ENCODE data around the gene PLD4. TPM values are rescaled to one million over a fixed set of nuclear protein-coding genes. Genes with fewer than 3 reads are reported as not detected.
A peak's percentile ranks its signal among the peaks of the same experiment; 100 is the strongest.

Gene PLD4
- polyA plus RNA-seq, 2 donors = 0.53 to 0.65 TPM

DNA sequence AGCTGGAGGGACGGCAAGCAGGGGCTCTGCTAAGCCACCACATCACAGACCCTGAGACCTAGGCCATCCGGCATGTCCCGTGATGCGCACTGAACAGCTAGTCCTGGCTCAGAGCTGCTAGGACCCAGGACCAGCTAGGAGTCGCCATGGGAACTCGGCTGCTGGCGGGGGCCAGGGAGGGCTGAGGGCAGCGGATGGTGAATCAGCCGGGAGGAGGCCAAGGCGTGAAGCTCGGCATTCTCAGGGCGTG is 48.4 kb downstream of the PLD4 start:
- Histone ChIP-seq H3K27ac (ENCODE audit: low read depth in 2 of 2, low read length in 1 of 2) (peak overlapping the region; percentile 98 to 99), H3K27me3 (ENCODE audit: control insufficient read depth in 1 of 2, insufficient read depth in 2 of 2, low read length in 2 of 2) (no peaks in the 10 kb centered on the region), H3K4me1 (ENCODE audit: control insufficient read depth in 2 of 2, insufficient read depth in 2 of 2, low read length in 1 of 2) (peaks cover 16 to 66% of the 10 kb centered on the region in 2 donors), H3K36me3 (ENCODE audit: control insufficient read depth in 2 of 2, insufficient read depth in 2 of 2, low read length in 1 of 2) (no peaks in the 10 kb centered on the region), H3K9me3 (ENCODE audit: control insufficient read depth in 2 of 2, insufficient read depth in 1 of 2, low read depth in 1 of 2, low read length in 1 of 2) (no peaks in the 10 kb centered on the region), H3K4me3 (ENCODE audit: low read depth in 1 of 2, low read length in 2 of 2) (no peak overlapping the region)
- WGBS, 2 donors = 24 to 38% methylated on average over 12 of the region's 12 CpGs

DNA sequence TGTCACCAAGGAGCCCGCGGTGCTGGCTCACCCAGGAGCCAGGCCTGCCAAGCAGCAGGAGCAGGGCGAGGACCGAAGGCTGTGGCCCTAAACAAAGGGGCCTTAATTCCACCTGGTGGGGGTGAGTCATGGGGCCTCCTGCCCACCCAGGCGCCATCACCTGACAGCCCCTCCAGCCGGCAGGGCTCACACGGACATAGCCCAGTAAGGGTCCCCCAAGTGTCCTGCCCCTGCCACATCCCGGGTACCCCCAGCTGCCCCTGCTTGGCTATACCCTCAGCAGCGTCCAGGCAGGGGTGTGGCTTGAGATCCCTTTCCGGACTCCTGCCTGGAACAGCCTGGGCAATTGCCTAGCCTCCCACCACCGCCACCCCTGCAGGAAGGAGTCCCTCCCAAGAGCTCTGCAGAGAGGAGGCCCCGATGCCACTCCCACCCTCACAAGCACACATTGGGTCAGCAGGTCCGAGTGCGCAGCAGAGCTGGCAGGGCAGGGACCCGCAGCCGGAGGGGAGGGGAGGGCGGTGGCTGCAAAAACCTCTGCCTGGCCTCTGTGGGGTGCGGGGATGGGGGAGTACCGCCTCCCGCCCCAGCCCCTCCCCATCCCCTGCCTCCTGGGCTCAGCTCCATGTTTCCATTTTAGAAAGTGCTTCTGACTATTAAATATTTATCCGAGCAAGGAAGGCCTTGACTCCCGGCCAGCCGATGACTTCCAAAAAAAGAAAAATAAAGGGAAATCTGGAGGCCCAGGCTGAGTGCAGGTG is 48.9 kb downstream of the PLD4 start:
- no peaks in the 10 kb centered on the region for H3K36me3 ChIP-seq (ENCODE audit: control insufficient read depth in 2 of 2, insufficient read depth in 2 of 2, low read length in 1 of 2)
- no peaks in the 10 kb centered on the region for H3K9me3 ChIP-seq (ENCODE audit: control insufficient read depth in 2 of 2, insufficient read depth in 1 of 2, low read depth in 1 of 2, low read length in 1 of 2)
- peak overlapping the region; percentile 98 to 99 for H3K27ac ChIP-seq (ENCODE audit: low read depth in 2 of 2, low read length in 1 of 2)
- no peaks in the 10 kb centered on the region for H3K27me3 ChIP-seq (ENCODE audit: control insufficient read depth in 1 of 2, insufficient read depth in 2 of 2, low read length in 2 of 2)
- peaks cover 16 to 62% of the 10 kb centered on the region in 2 donors for H3K4me1 ChIP-seq (ENCODE audit: control insufficient read depth in 2 of 2, insufficient read depth in 2 of 2, low read length in 1 of 2)
- WGBS, 2 donors = 18 to 23% methylated on average over 22 to 23 of the region's 23 CpGs
- no peak overlapping the region for H3K4me3 ChIP-seq (ENCODE audit: low read depth in 1 of 2, low read length in 2 of 2)

- Histone ChIP-seq H3K36me3 (ENCODE audit: control insufficient read depth in 2 of 2, insufficient read depth in 2 of 2, low read length in 1 of 2) (no peaks in the 10 kb centered on the region), H3K4me1 (ENCODE audit: control insufficient read depth in 2 of 2, insufficient read depth in 2 of 2, low read length in 1 of 2) (peaks cover 16 to 62% of the 10 kb centered on the region in 2 donors), H3K27me3 (ENCODE audit: control insufficient read depth in 1 of 2, insufficient read depth in 2 of 2, low read length in 2 of 2) (no peaks in the 10 kb centered on the region), H3K27ac (ENCODE audit: low read depth in 2 of 2, low read length in 1 of 2) (peak overlapping the region; percentile 98 to 99), H3K9me3 (ENCODE audit: control insufficient read depth in 2 of 2, insufficient read depth in 1 of 2, low read depth in 1 of 2, low read length in 1 of 2) (no peaks in the 10 kb centered on the region), H3K4me3 (ENCODE audit: low read depth in 1 of 2, low read length in 2 of 2) (no peak overlapping the region)
- WGBS, 2 donors = 39 to 49% methylated on average over 13 of the region's 13 CpGs
Observed at GRCh38 chr14:104974146-104974541, 49.5 kb downstream of the PLD4 start.

GRCh38 chr14:104974665-104975390 is 50.1 kb downstream of the PLD4 start:
- Histone ChIP-seq H3K9me3 (ENCODE audit: control insufficient read depth in 2 of 2, insufficient read depth in 1 of 2, low read depth in 1 of 2, low read length in 1 of 2) (no peaks in the 10 kb centered on the region), H3K27ac (ENCODE audit: low read depth in 2 of 2, low read length in 1 of 2) (peak overlapping the region; percentile 98 to 99), H3K4me3 (ENCODE audit: low read depth in 1 of 2, low read length in 2 of 2) (no peak overlapping the region), H3K4me1 (ENCODE audit: control insufficient read depth in 2 of 2, insufficient read depth in 2 of 2, low read length in 1 of 2) (peaks cover 14 to 62% of the 10 kb centered on the region in 2 donors), H3K36me3 (ENCODE audit: control insufficient read depth in 2 of 2, insufficient read depth in 2 of 2, low read length in 1 of 2) (no peaks in the 10 kb centered on the region), H3K27me3 (ENCODE audit: control insufficient read depth in 1 of 2, insufficient read depth in 2 of 2, low read length in 2 of 2) (no peaks in the 10 kb centered on the region)
- WGBS, 2 donors = 91% methylated on average over 14 of the region's 14 CpGs

GRCh38 chr14:104975481-104976197 is 51.0 kb downstream of the PLD4 start:
- 56 to 64% methylated on average over 21 of the region's 21 CpGs for WGBS, 2 donors
- Histone ChIP-seq H3K9me3 (ENCODE audit: control insufficient read depth in 2 of 2, insufficient read depth in 1 of 2, low read depth in 1 of 2, low read length in 1 of 2) (no peaks in the 10 kb centered on the region), H3K36me3 (ENCODE audit: control insufficient read depth in 2 of 2, insufficient read depth in 2 of 2, low read length in 1 of 2) (no peaks in the 10 kb centered on the region), H3K27me3 (ENCODE audit: control insufficient read depth in 1 of 2, insufficient read depth in 2 of 2, low read length in 2 of 2) (no peaks in the 10 kb centered on the region), H3K27ac (ENCODE audit: low read depth in 2 of 2, low read length in 1 of 2) (peak overlapping the region in 1 of 2 donors; percentile 99), H3K4me1 (ENCODE audit: control insufficient read depth in 2 of 2, insufficient read depth in 2 of 2, low read length in 1 of 2) (peaks cover 14 to 56% of the 10 kb centered on the region in 2 donors), H3K4me3 (ENCODE audit: low read depth in 1 of 2, low read length in 2 of 2) (no peak overlapping the region)

DNA sequence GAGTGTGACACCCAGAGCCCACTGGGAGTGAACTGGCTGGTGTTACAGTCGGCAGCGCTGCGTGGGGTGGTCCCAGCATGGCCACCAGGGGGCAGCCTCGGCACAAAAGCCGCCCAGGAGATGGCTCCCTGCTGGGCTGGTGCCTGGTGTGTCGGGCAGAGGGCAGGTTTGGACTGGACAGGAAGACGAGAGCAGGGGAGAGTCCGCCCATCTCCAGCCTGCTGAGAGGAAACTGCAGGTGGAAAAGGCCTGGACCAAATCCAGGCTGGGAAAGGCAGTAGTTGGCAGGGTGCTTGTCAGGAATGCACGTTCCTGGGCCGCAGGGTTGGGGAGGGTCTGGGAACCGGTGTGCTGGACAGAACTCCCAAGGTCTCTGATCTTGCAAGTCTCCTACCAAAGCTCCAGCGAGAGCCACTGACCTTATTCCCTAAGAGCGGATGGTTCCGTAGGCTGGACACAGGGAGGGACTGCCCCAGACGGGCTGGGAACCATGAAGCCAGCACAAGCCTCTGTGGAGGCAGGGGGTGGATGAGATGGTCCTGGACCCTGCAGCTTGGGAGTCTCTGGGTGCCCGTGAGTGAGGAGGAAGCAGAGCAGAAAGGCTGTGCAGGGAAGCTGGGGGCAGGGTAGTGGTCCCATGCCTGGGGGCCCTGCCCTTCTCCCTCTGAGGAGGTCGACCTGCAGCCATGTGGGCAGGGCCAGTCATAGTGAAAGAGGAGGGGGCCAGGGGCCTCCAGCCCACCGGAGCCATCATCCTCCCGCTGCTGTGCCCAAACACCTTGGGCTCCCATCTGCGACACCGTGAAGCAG is 51.7 kb downstream of the PLD4 start:
- peak overlapping the region; percentile 3 to 56 for H3K27ac ChIP-seq (ENCODE audit: low read depth in 2 of 2, low read length in 1 of 2)

GRCh38 chr14:104977008-104977680 is 52.5 kb downstream of the PLD4 start:
- WGBS, 2 donors = 45 to 54% methylated on average over 10 to 11 of the region's 11 CpGs
- Histone ChIP-seq H3K4me3 (ENCODE audit: low read depth in 1 of 2, low read length in 2 of 2) (peak overlapping the region; percentile 46 to 61), H3K27ac (ENCODE audit: low read depth in 2 of 2, low read length in 1 of 2) (peak overlapping the region in 1 of 2 donors; percentile 73)

More for the DNA sequence above, 51.7 kb downstream of the PLD4 start:
- Histone ChIP-seq H3K27me3 (ENCODE audit: control insufficient read depth in 1 of 2, insufficient read depth in 2 of 2, low read length in 2 of 2) (no peaks in the 10 kb centered on the region), H3K9me3 (ENCODE audit: control insufficient read depth in 2 of 2, insufficient read depth in 1 of 2, low read depth in 1 of 2, low read length in 1 of 2) (no peaks in the 10 kb centered on the region), H3K36me3 (ENCODE audit: control insufficient read depth in 2 of 2, insufficient read depth in 2 of 2, low read length in 1 of 2) (no peaks in the 10 kb centered on the region), H3K4me3 (ENCODE audit: low read depth in 1 of 2, low read length in 2 of 2) (no peak overlapping the region), H3K4me1 (ENCODE audit: control insufficient read depth in 2 of 2, insufficient read depth in 2 of 2, low read length in 1 of 2) (peaks cover 14 to 50% of the 10 kb centered on the region in 2 donors)
- 30 to 34% methylated on average over 21 of the region's 21 CpGs for WGBS, 2 donors

GRCh38 chr14:104977681-104978653 is 53.3 kb downstream of the PLD4 start, which contains the start of gene AHNAK2:
Gene AHNAK2 (minus strand): TSS chr14:104978374. CDS start chr14:104978237, 137 bp downstream.
- peak within 1 kb of the TSS in 1 of 2 donors; percentile 73 for H3K27ac ChIP-seq (ENCODE audit: low read depth in 2 of 2, low read length in 1 of 2)
- H3K9me3 ChIP-seq (ENCODE audit: control insufficient read depth in 2 of 2, insufficient read depth in 1 of 2, low read depth in 1 of 2, low read length in 1 of 2) = no peaks in the 10 kb centered on the region
- H3K4me3 ChIP-seq (ENCODE audit: low read depth in 1 of 2, low read length in 2 of 2) = peak within 1 kb of the TSS; percentile 46 to 61
- 3 to 7% methylated on average over 49 to 111 of the region's 111 CpGs for WGBS, 2 donors
- no peaks in the 10 kb centered on the region for H3K36me3 ChIP-seq (ENCODE audit: control insufficient read depth in 2 of 2, insufficient read depth in 2 of 2, low read length in 1 of 2)
- H3K4me1 ChIP-seq (ENCODE audit: control insufficient read depth in 2 of 2, insufficient read depth in 2 of 2, low read length in 1 of 2) = peaks cover 8 to 39% of the 10 kb centered on the region in 2 donors
- no peaks in the 10 kb centered on the region for H3K27me3 ChIP-seq (ENCODE audit: control insufficient read depth in 1 of 2, insufficient read depth in 2 of 2, low read length in 2 of 2)

More at GRCh38 chr14:104977008-104977680, 52.5 kb downstream of the PLD4 start:
- H3K27me3 ChIP-seq (ENCODE audit: control insufficient read depth in 1 of 2, insufficient read depth in 2 of 2, low read length in 2 of 2) = no peaks in the 10 kb centered on the region
- peaks cover 11 to 44% of the 10 kb centered on the region in 2 donors for H3K4me1 ChIP-seq (ENCODE audit: control insufficient read depth in 2 of 2, insufficient read depth in 2 of 2, low read length in 1 of 2)
- H3K9me3 ChIP-seq (ENCODE audit: control insufficient read depth in 2 of 2, insufficient read depth in 1 of 2, low read depth in 1 of 2, low read length in 1 of 2) = no peaks in the 10 kb centered on the region
- no peaks in the 10 kb centered on the region for H3K36me3 ChIP-seq (ENCODE audit: control insufficient read depth in 2 of 2, insufficient read depth in 2 of 2, low read length in 1 of 2)

Data from esophagus (tissue), 2 donors.